Stimulated activated CD4-positive, alpha-beta T cell treated with anti-CD3 and anti-CD28 coated beads, Interleukin-12 subunit alpha, Interleukin-12 subunit beta, amount 100 ng/mL, for 4 hours (primary cell): ENCODE data around the gene PPARG.
"Not testable (repeated sequence)": the region's sequence is repeated elsewhere in the genome, so short reads cannot be mapped to it uniquely, and the experiment has no call there.

ENCODE experiments used
- DNase-seq: peaks from one replicate; pipeline ENCODE4 v3.0.0-alpha.2; 2020

Gene PPARG

DNA sequence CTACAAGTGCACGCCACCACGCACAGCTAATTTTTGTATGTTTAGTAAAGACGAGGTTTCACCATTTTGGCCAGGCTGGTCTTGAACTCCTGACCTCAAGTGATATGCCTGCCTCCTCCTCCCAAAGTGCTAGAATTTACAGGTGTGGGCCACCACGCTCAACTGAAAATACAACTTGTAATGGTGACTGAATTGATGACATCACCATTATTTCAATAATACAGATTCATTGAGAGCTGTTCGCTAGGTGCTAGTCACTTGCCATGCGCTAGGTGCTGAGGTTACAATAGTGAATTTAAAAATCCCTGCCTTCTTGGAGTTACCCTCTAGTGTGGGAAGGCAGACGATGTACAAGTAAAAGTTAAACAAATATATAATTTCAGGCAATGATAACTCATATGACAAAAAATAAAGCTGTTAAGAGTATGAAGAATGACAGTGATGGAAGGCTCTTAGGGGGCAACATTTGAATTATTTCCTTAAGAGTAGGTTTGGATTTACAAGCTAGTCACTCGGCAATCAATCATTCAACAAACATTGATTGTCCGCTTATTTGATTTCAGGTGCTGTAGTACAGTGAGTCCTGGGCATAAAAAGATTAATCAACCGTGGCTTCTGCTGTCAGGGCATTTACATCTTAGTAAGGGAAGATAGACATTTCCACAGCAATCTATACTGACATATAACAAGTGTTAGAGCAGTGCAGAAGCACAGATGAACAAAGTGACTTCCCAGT is 9.1 kb upstream of the PPARG start:
- DNase-seq, result no peak

DNA sequence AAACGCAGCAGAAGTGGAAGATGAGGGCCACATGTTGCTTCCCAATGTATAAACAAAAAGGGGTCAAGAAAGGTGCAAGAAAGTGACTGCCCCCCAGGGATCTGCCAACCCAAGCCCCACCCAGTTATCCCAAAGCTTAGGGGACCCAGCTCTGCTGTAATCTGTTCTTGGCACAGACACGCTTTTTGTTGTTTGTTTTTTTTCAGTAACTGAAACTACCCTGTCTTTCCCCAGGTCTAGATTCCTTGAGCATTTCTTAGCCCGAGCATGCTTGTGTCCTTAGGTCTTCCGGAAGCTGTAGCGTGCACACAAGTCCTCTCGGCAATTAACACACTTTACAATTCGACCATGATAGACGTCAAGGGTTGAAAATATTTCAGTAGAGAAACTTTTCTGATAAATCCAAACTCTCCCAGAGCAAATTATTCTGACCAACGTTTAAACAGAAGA is 8.5 kb upstream of the PPARG start:
- no peak for DNase-seq

DNA sequence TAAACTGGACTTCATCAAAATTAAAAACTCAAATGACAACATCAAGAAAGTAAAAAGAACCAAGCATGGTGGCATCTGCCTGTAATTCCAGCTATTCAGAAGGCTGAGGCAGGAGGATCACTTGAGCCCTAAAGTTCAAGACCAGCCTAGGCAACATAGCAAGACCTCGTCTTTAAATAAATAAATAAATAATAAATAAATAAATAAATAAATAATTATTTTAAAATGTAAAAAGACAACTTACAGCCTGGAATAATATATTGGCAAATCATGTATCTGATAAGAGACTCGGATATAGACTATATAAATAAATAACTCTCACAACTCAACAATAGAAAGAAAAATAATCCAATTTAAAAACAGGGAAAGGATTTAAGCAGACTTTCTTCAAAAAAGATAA is 4.3 kb upstream of the PPARG start:
- DNase-seq, result no peak

DNA sequence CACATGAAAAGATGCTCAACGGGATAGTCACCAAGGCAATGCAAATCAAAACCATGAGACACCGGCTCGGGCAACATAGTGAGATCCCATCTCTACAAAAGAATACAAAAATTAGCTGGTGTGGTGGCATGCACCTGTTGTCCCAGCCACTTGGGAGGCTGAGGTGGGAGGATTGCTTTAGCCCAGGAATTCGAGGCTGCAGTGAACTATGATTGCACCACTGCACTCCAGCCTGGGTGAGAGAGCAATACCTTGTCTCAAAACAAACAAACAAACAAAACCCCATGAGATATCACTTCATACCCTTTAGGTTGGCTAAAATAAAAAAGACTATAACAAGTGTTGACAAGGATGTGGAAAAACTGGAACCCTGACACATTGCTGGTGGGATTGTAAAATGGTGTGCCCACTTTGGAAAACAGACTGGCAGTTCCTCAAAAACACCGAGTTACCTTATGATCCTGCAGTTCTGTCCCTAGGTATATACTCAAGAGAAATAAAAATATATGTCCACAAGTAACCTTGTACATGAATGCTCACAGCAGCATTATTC is 3.8 kb upstream of the PPARG start:
- DNase-seq, result no peak

DNA sequence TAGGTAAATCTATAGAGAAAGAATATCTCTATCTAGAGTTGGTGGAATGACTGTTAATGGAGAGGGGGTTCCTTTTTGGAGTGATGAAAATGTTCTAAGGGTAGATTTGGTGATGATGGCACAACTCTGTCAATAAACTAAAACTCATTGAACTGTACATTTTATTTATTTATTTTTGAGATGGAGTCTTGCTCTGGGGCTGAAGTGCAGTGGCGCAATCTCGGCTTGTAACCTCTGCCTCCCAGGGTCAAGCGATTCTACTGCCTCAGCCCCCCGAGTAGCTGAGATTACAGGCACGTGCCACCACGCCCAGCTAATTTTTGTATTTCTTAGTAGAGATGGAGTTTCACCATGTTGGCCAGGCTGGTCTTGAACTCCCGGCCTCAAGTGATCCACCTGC is 3.1 kb upstream of the PPARG start:
- not testable (repeated sequence) for DNase-seq

DNA sequence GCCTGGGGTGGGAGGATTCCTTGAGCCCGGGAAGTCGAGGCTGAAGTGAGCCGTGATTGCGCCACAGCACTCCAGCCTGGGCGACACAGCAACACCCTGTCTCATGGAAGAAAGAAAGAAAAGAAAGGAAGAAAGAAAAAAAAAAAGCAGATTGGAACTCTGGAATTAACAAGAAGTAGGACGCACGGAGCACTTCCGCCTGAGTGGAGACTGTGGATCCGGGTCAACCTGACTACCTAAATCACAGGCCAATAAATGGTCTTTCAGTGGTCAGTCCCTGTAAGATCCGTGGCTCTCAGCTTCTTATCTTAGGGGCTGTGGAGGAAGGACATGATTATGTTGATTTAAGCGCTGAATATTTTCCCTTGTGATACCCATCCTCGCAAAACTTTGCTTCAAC is 2.4 kb upstream of the PPARG start:
- DNase-seq, result no peak

DNA sequence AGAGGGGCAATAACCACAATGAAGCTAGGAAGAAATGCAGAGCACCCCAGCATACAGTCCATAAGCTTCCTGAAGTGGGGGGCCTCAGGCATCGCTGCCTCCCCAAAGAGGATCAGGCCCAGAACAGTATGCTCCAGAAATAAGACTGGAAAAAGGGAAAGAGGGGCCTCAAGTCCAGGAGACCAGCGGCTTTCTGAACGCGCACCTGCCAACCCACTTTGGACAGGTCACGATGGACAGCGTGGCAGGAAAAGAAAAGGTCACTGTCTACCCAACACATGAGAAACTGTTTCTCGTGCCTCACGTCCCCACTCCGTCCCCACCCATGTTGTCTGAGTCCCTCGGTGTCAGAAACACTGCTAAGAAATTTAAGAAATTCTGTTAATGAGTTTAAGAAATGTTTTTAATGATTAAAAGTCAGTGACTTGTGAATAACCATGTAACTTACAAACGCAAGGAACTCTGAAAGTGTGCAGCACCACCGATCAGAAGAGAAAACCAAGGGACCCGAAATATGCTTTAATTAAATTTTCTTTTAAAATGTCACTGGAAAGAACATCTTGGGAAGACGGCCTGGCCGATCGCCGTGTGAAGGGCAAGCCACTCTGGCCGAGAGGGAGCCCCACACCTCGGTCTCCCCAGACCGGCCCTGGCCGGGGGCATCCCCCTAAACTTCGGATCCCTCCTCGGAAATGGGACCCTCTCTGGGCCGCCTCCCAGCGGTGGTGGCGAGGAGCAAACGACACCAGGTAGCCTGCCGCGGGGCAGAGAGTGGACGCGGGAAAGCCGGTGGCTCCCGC is 1.7 kb upstream of the PPARG start:
- DNase-seq, result no peak

DNA sequence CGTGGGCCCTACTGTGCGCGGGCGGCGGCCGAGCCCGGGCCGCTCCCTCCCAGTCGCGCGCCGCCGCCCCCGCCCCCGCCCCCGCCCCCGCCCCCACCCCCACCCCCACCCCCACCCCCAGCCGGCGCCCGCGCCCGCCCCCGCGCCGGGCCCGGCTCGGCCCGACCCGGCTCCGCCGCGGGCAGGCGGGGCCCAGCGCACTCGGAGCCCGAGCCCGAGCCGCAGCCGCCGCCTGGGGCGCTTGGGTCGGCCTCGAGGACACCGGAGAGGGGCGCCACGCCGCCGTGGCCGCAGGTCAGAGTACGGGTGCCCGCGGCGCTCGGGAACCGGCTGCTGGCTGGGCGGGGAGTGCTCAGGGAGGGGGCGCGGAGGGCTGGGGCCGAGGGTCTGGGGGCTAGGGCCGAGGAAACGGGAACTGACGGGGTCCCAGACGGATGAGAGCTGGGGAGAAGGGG is 1.1 kb upstream of the PPARG start:
- DNase-seq, result no peak

DNA sequence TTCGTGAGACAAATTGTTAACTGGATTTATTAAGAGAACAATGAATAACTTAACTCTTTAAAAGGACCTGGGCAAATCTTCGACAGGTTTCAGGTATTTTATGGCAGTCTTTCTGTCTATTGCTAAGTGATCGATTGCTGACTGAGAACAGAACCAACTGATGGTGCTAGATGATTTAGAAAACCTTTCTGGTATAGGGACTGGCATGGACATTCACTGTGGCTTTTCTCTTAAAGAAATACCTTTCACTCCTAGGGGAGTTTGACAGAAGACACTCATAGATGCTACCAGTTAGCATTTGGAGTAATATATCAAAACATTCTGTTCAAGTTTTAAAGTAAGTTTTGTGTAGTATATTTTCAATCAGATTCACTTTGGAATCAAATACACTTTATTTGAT is 654 bp downstream of the PPARG start:
- DNase-seq, result no peak

DNA sequence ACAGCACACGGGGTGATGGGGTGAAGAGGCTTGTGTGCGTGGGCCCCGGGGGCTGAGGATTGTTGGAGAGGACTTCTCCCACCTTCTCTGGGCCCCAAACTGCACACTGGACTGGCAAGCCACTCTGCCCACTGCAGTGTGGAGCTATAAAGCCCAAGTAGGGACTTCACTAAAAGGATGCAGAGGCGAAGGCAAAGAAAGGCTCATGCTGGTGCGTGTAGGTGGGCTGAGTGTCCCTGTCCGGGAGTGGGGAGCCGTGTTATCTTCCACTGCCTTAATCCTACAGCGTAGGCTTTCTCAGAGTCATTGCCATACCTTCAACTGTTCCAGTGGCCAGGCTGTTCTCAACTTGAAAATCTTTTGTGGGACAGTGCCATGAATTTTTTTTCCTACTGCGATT is 3.9 kb downstream of the PPARG start:
- DNase-seq, result no peak

DNA sequence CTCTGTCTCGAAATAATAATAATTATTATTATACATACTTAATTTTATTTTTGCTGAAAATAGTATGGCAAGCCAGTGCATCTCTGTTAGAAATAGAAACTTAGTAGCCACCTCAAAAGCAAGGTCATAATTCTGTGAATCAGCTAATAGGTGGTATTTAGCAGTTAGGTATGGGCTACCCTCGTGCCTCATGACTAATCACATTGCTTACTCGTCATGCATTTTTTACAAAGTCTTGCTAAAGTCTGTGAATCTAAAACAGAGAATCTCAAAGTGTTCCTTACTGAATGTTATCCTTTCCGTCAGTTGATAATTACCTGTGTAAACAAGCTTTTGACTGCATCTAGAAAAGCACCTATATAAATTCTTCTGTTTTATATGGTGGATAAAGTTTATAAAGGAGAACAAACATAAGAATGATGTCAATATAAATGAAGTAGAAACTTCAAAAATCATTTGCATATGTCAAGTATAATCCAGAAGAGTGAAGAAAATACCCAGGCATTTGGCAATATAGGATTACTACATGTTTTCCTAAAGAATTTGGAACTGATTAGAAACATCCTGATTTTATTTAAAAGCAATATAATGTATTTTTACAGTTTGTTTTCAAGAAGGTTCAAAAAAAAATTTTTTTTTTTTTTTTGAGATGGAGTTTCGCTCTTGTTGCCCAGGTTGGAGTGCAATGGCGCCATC is 6.2 kb downstream of the PPARG start:
- no peak for DNase-seq

DNA sequence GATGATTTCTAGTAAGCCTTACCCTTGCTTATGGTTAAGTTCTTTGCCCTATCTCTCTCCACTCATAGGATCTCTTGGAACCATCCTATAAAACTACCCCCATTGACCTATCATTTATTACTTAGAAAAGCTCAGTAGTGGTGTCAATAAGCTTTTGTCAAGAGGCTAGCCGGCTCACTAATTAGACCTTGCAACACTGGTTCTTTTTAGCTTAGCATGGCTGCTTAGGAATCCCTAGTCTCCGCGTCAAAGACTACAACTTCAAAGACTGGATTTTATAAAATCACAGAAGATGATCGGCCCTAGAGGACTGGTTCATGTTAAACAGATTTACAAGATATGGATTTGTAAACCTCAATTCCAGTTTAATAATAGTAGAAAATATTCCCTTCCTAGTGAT is 7.6 kb downstream of the PPARG start:
- DNase-seq, result no peak

DNA sequence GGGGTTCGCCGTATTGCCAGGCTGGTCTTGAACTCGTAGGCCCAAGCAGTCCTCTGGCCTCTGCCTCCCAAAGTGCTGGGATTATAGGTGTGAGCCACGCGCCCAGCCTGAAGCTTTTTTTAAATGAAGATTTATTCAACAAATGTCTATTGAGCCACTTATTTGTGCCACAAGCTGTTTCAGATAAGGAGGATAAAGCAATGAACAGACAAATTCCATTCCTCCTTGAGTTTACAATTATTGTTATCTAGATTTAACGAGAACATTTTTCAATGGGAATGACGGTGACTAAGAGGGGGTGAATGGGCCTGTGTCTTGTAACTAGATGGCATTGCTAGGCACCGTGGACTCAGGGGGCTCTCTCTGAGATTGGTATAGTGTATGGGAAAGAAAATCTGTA is 10.2 kb downstream of the PPARG start:
- DNase-seq, result no peak

DNA sequence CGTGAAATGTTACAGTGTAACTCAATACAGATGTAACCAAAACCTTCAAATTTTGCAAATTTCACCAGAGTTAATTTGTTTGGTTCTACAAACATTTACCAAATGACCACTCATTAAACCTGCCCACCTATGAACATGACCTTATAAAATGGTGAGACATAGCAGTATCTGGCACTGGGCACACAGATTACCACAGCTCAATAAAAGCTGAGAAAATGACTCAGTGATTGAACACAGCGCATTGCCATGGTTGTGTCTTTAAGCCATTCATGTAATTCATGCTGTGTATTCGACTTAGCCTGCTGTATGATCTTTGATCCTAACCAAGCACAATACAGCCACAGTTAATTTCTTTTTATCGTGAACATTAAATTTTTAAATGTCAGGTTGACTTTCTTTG is 11.3 kb downstream of the PPARG start:
- DNase-seq, result no peak

DNA sequence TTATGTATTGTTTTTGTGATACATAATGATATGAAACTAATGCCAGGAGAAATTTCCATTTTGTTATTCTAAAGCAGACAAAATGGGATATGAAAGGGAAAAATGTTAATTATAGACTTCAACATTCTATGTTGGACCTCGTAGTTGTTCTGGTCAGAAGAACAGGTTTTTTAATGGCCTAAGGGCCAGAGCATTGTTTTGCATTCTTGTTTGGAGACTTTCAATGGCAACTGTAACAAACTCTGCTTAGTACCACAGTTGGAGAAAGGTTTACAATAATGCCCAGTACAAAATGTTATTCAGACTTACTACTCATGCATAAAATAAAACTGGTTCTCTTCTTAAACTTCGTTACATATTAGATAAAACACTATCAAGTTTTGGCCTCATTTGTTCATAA is 12.2 kb downstream of the PPARG start:
- no peak for DNase-seq

DNA sequence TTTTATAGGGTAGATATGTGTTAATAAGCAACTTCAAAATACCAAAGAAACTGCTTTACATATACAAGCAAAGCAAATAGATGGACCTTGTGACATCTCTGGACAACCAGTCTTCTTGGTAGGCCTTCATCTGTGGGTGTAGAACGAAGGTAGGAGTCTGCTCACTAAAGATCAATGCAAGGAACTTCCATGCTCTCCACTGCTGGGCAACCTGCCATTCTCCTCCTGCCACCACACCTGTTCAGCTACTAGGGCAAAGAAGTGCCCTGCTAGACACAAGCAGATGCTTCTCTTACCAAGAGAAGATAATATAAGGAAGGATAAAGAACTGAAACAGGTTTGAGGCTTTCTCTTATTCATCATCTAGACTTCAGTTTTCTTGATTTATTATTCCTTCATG is 12.6 kb downstream of the PPARG start:
- no peak for DNase-seq

DNA sequence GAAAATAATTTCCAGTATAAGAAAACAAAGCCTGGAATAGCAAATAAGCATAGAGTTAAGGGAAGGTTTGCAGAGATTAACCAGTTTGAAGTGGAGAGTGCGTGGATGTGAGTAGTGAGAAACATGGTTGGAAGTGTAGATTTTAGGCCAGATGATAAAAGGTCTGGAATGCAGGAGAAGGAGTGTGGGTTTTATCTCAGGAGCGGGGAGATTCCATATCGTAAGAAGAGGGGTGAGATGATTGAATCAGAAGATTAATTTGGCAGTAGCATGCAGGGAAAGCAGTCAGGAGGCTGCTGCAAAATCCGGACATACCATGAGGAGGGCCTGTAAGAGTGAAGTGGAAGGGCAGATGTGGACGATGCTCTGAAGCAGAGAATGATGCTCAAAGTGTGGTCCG is 13.7 kb downstream of the PPARG start:
- DNase-seq, result no peak

DNA sequence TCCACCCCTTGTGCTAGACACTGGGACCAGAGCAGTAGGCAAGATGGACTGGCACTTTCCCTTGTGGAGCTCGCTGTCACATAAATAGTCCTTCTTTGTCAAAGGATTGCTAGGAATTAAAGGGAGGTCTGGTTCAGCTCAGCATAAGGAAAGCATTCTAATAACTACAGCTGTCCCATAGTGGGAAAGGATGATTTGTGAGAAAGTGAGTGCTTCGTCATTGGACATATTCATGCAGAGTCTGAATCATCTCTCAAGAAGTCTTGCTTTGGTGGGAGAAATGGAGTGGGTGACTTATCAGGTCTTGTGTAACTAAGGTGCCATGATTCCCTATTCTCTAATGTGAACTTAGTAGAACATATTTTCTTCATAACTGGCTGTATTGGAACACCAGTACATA is 14.7 kb downstream of the PPARG start:
- DNase-seq, result no peak

DNA sequence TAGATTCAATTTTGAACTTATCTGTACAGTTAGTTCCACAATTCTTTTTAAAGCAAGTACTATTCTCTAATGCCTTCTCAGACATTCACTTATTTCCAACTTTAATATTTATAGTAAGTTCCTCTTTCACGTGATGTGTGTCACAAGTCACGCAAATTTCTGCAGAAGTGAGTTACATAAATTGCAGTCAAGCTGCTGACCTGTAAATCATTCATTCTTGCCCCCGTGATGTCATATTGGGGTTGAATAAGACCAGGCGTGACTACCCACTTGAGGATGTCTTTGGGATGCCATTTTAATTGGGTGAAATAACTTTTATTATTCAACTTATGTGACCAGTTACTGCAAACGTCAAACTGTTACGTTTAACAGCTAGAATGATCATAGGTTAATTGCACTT is 15.1 kb downstream of the PPARG start:
- no peak for DNase-seq

DNA sequence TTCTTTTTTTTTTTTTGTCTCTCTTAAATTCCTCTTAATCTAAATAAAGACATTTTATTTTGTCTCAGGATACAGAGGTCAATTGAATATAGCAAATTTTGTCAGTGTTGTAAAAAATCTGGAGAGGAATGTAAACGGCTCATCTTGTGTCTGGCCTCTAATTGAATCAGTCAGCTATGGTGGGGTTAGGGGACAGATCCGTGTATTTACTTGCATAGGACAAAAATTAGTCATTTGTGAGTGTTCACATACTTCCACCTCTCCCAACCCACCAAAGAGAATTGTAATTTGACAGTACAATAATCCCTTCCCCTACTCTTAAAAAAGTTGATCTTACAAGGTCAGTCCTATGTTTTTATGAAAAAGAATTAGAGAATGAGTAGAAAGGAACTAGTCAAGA is 18.3 kb downstream of the PPARG start:
- no peak for DNase-seq

DNA sequence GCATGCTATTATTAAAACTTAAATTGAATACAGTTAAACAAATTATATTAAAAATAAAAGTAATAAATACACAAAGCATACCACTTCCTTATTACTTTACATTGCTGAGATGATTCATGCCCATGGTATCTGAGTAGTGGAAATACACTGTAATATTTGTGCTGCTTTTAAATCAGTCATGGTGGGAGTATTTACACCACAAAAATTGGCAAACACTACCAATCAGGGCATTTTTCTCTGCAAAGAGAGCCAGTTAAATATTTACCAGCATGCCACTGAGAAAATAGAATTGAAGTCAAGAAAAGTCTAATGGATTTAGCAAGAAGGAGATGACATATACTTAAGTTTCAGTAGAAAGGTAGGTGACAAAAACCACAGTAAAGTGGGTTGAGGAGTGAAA is 19.6 kb downstream of the PPARG start:
- no peak for DNase-seq

DNA sequence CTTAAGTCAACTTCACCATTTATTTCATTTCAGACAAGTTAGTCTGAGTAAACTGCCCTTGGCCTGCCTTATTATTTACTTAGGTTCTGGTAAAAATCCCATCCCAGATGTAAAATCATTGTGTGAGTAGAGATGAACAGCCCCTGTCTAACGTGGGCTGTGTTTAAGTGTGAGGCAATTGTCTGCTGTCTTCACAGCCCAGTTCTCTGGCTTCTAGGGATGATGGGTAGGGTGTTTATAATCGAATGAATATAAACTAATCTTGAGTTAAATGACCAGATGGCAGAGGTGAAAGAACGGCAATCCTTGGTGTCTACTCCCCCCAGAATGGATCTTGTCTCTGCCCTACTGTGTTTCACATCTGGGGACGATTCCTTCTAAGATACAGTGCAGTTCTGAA is 20.8 kb downstream of the PPARG start:
- no peak for DNase-seq

DNA sequence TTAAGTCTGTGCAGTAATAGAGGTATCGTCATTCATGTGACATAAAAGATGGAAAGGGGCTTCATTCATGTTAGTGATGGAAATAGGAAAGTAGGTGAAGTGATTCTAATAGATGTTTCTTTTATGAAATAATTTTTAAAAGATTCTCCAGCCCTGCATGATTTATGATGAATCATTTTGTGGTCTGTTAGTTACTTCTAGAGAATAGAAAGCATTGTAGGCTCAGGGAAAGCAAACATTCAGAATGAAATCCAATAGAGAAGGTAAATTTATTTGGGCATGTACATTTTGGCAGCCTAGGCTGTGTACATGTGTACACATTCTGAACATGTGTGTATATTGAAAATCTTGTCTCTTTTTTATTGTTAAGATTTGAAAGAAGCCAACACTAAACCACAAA is 23.1 kb downstream of the PPARG start:
- DNase-seq, result no peak

DNA sequence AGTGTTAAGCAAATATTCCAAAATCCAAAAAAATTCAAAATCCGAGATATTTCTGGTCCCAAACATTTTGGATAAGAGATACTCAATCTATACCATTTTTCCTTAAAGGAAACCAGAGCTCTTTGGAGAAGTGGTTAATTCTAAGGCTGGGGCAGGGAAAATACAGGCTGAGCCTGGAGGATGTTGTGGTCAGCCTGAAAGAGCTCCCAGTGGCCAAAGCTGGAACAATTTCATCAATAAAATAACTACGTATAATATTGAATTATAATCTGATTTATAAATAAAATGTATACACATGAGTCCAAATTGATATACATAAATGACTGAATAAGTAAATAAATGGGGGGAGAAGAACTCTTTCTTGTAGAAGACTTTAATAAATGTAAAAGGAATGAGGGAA is 24.6 kb downstream of the PPARG start:
- no peak for DNase-seq
